ENCODE measurements around the gene SLC17A5. TPM values are rescaled to one million over a fixed set of nuclear protein-coding genes. Genes with fewer than 3 reads are reported as not detected.
A peak's percentile ranks its signal among the peaks of the same experiment; 100 is the strongest.
"Not testable (repeated sequence)": the region's sequence is repeated elsewhere in the genome, so short reads cannot be mapped to it uniquely, and the experiment has no call there.

The SLC17A5 gene, protein sequence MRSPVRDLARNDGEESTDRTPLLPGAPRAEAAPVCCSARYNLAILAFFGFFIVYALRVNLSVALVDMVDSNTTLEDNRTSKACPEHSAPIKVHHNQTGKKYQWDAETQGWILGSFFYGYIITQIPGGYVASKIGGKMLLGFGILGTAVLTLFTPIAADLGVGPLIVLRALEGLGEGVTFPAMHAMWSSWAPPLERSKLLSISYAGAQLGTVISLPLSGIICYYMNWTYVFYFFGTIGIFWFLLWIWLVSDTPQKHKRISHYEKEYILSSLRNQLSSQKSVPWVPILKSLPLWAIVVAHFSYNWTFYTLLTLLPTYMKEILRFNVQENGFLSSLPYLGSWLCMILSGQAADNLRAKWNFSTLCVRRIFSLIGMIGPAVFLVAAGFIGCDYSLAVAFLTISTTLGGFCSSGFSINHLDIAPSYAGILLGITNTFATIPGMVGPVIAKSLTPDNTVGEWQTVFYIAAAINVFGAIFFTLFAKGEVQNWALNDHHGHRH
- total RNA-seq, result 24.0 and 31.5 TPM in 2 replicates

DNA sequence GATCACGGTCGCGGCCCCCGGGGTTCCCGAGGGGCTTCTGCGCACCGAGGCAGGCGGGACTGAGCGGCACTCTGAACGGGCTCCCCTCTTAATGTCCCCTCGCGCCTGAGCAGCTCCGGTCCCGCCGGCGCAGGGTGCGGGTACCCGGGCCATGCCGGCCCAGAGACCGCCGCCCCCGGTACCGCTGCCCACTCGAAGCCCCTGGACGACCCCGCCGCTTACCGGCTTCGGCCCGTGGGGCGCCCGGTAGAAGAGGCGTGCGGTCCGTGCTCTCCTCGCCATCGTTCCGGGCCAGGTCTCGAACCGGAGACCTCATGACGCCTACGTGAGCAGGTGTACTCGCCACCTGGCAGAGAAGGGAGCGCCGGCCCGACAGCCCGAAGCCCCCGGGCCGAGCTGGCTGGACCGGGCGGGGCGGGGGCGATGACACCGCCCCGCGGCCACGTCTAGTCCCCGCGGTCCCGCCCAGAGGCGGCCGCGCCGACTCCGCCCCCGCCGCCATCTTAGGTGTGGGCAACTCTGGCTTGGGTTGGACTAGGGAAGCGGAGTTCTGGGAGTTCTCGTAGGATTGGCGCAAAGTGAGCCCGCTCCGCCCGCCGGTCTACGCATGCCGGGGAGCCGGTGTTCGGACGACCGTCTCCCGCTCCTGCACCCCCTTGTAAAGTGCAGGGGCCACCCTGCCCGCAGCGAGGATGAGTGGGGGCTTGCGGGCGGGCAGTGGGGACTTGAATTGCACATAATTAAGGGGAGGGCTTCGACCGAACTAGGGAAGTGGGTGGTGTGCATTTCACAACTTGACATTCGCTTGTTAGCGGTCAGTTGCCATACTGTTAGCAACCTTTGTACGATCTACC lies at the start of gene SLC17A5:
Gene SLC17A5 (minus strand): TSS at position 422 of the 854 bp plus-strand sequence. CDS start 106 bp downstream, at position 316.
- DNase-seq, result peak; percentile 96

DNA sequence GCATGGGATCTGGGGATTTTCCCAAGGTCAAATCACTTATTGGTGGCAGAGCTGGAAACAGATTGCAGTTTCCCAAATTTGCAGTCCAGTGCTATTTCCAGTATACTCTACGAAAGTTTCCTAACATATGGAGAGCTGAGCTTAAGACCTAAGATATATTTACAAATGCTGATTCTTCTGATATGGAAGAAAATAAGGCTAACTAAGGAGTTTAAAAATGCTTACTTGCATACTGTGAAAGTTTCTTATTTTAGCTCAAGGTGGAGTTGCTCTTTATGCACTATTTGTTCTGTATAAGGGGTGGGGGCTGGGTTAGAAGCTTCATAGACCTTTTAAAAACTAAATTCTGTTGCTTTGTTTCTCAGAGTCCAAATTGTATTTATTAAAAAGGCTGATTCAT lies 49.7 kb upstream of the SLC17A5 start:
- no peak for DNase-seq

DNA sequence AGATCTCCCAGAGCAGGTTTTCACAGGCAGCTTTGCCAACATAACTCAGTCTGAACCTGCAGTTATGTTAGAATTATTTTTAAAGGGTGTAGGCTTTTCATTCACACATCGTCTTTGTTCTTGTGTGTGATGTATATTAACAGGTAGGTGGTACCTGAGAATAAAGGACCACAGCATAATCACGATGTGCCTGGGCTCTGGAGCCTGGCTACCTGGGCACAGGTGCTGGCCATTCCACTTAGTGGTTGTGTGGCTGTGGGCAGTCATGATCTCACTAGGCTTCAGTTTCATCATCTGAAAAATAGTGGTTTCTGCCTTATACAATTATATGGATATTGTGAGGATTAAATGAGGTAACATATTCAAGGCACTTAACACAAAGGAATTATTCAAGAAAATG lies 48.7 kb upstream of the SLC17A5 start:
- no peak for DNase-seq

DNA sequence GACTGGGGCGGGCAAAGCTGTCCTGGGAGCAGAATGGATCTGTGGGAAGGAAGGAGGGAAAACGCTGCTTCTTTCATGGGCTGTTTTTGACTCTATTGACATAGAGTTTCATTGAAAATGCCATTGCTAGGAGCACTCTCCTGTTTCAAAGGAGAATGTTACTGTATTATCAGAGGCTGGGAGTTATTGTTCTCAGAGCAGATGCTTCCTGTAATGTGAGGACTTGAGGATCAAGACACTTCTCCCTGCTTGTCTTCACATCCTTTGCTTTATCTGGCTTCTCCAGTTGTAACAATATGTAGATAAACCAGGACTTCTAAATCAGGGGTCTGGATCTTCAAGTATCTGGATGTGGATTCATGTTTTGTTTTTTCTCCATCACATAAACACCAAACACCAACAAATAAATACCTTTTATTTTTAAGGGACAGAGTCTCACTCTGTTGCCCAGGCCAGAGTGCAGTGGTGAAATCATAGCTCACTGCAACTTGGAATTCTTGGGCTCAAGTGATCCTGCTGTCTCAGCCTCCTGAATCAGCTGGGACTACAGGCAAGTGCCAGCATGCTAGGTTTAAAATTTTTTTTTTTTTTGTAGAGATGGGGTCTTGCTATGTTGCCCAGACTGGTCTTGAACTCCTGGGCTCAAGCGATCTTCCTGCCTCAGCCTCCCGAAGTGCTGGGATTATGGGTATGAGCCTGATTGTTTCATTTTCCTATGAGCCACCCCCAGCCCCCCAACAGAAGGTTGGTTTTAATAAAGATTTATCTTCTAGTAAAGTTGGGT lies 46.1 kb upstream of the SLC17A5 start:
- peak; percentile 92 for DNase-seq

DNA sequence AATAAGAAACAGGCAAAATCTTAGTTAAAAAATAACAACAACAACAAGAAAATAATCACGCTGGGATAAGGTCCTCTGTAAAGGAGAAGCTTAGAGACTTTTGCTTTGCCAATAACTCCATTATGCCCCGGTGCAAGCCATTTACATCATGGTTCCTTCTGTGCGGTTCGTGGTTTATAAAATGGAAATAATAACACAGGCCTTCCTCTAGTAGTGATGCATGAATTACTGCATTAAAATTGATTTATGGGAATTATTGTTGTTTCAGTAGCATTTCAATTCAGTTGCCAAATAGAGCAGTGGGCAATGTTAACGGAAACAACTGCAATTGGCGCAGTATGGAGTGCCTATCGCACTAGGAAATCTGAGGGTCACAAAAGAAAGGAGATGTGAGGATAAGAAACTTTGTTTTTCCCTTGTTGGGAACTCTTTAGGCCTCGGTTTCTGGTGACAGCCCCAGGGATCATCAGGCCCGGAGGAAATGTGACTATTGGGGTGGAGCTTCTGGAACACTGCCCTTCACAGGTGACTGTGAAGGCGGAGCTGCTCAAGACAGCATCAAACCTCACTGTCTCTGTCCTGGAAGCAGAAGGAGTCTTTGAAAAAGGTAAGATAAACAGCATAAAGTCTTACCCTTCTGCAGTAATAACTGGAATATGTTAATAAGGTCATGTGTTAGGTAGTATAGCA lies 43.3 kb upstream of the SLC17A5 start:
- DNase-seq, result peak; percentile 33

DNA sequence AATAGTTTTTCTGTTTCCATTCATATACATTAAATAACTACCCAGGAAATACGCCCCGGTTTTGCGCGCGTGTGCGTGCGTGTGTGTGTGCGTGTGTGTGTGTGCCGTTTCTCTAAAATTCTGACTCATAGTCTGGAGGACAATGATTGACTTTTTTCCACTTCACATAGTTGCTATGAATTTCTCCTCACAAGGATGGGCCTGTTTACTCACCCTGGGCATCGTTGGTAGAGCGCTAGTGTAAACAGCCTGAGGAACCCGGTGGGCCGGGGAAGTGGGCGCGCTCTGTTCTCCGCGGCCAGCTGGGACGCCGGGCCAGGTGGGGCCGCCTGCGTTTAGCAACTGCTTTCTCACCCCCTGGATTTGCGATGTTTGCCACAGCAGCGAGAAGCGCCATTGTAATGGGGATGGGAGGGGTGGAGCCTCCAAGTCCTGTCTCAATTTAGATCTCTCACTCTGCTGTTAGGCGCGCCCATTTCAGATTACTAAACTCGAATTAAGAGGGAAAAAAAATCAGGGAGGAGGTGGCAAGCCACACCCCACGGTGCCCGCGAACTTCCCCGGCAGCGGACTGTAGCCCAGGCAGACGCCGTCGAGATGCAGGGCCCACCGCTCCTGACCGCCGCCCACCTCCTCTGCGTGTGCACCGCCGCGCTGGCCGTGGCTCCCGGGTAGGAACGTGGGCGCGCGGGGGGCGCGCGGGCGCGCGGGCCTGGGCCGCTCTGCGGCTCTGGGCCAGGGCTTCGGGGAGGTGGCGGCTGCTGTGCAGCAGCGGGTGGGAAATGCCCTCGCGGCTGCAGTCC lies 42.0 kb upstream of the SLC17A5 start, which contains the start of gene CD109:
Gene CD109 (plus strand): TSS at position 585 of the 803 bp plus-strand sequence. CDS start 13 bp downstream, at position 598.
- DNase-seq, result peak; percentile 93

DNA sequence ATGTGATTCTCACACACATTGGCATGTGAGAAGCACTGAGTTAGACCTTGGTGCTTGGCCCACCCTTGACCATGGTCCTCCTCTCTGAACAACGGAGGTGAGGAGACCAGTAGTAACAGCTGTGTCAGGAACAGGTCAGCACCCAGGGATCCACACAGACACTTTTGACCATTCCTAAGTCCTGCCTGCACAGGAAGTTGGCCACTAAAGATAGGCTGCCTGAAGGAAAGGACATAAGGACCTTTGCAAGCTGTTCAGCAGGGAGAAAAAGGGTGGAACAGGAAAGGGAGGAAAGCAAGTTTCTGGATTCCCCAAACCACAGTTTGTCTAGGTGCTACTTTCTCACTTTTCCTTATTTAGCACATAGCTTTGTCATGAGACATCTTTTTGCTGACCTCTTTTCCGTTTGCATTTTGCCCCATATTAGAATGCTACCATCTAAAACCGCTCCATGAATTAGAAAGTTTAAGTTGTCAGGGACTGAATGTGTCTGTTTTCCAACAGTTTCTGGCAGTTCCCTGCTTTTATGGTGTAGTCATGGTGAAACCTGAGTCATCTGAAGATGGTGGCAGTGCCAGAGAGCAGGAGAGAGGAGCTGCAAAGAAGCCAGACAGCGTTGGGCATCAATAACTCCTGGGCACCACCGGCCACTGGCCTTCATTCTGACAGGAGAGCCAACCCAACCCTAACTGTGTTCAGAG lies 41.1 kb upstream of the SLC17A5 start:
- peak; percentile 65 for DNase-seq

DNA sequence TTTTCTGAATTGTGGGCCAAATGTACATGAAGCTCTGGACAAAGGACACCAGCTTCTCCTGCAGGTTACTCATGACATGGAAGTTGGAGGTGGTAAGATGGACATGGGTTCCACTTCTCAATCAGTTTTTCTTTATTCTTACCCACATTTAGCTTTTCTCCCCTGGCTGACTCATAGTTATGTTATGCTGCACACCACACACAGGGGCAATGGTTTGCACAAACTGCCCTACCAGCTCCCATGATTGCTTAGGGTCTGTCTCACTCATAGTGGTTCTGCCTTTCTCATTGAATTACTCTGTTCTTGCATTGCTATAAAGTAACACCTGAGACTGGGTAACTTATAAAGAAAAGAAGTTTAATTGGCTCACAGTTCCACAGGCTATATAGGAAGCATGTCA lies 37.7 kb upstream of the SLC17A5 start:
- no peak for DNase-seq

DNA sequence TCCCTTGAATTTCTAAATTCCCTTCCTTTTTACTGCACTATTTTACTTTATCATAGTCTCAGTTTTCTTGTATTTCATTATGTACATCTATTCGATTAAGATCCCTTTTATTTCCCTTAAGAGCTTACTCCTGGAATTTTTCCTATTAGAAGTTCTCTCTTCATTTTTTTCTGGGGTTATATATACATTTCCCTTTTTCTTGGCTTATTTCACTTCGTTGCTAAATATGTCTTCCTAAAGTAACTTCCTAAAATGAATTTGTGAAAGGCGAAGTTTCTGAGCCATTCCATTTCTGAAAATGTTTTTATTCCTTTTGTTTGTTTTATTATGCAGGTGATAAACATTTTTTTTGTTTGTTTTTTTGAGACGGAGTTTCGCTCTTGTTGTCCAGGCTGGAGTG lies 36.3 kb upstream of the SLC17A5 start:
- no peak for DNase-seq

DNA sequence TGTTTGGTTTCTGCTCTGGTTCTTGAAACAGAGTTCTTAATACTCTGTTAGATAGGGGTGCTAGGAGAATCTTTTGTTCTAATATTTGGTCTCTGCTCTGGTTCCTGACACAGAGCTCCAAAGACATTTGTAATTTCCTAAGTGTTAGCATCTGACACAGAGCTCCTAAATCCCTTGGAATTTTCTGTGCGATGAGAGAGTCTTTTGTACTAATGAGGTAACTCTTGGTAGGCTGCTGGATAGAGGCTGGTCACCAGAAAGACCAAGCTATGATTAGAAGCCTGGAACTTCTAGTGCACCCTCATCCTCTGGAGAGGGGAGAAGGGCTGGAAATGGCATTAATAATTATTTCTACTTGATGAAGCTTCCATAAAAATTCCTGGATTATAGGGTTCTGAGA lies 34.6 kb upstream of the SLC17A5 start:
- no peak for DNase-seq

DNA sequence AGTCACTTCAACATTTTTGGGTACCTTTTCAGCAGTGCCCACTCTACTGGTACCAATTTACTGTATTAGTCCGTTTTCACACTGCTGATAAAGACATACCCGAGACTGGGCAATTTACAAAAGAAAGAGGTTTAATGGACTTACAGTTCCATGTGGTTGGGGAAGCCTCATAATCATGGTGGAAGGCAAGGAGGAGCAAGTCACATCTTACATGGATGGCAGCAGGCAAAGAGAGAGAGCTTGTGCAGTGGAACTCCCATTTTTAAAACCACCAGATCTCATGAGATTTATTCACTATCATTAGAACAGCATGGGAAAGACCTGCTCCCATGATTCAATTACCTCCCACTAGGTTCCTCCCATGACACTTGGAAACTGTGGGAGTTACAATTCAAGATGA lies 29.8 kb upstream of the SLC17A5 start:
- DNase-seq, result not testable (repeated sequence)

DNA sequence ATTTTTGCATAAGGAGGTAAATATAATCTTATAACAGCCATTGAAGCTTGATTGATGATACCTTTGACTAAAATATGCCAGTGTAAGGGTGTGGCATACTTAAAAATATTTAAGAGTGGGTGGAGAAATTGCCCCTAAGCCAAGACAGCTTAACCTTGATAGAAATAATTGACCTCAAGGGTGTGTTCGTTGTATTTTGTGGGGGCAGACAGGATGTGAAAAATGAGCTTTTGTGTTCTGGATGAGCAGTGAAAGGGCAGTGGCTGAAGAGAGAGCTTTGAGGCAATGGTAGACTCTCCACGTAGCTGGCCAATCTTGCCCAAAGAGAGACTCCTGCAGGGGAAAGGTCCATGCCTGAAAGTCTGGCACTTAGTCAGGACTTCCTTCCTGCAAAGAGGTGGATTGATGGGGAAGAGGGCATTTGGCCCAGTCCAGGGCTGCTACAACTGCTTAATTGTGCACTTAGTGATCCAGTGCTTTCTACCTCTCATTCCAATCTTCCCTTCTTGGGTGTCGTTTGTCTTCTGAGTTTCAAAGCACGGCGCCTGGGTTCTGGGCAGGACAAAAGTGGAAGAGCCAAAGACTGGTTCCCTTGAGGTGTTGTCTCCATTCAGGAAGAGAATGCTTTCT lies 26.6 kb upstream of the SLC17A5 start:
- DNase-seq, result no peak

DNA sequence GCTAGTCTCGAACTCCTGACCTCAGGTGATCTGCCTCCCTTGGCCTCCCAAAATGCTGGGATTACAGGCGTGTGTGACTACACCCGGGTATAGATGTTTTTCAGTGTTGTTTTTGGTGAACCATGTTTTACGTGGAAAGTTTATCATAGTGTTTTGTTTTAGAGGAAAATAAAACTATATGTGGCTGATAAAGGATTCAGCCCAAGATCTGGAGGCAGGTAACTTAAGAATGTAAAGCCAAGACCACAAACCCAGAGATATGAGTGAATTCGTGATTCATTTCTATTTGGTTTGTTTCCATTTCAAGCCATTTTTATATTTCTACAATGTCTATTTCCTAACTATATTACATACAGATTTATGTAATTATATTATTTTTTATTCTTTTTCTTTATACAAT lies 26.1 kb upstream of the SLC17A5 start:
- not testable (repeated sequence) for DNase-seq

DNA sequence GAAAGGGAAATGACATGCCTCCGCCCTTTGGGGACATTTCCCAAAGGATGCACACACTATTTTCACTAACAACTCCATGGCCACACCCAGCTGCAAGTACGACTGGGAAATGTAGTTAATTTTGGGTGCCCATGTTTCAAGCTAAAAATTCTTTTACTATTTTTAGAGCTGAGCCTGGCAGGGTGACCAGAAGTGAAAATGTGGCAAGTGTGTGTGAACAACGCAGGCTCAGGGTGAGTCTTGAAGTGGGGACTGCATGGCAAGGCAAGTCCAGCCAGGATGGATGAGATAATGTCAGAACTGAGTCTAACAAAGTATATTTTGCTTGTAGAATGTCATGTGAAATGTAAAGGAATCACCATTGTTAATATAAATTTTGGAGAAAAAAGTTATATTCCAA lies 25.2 kb upstream of the SLC17A5 start:
- no peak for DNase-seq

DNA sequence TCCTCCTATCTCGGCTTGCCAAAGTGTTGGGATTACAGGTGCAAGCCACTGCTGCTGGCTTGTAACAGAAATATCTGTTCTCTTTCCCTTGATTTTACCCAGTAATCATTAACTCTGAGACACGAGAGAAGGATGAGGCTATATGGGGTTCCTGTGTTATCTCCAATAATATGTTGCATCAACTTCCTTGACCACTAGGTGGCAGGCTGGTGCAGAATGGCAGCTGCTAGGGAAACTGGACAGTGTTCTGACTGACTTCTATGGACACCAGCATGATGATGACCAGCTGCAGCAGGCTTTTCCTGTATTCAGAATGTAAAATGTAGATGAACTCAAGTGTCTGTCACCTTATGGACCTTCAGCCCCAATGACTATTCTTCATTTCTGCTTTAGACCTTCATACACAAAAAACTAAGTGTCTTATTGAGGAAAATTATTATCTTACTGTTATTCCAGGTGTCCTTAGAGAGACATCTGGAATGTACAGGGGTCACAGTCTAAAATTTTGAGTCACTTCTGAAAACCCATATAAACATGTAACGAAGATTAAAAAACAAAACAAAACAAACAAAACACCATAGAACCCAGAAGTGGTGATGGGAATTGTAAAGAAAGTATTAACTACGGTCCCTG lies 21.8 kb upstream of the SLC17A5 start:
- DNase-seq, result peak; percentile 90

DNA sequence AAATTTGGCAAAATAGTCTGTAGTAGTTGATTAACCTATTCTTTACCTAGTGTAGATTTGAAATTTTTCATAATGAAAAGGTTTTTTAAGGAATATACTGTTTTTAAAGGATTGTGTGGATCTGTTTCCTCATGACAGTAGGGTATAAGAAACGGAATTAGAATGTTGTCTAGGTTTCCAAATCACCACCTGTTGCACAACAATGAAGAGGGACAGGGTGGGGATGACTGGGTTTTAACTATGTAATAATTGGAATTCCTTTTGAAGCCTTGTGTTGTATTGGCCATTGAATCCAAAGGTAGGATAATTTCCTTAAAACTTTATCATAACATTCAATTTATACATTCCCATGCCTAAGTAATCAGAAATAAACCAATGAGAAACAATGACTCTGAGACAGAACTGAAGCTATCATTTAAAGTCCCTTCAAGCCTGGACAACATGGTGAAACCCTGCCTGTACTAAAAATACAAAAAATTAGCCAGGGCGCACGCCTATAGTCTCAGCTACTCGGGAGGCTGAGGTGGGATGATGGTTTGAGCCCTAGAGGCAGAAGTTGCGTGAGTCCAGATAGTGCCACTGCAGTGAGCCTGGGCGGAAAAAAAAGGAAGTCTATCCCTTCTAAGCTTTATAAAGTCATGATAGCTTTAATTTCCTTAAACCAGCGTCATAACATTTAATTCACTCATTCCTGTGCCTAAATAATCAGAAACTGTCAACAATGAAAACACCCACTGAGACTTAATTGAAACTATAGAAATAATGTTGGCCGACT lies 18.3 kb upstream of the SLC17A5 start:
- no peak for DNase-seq

DNA sequence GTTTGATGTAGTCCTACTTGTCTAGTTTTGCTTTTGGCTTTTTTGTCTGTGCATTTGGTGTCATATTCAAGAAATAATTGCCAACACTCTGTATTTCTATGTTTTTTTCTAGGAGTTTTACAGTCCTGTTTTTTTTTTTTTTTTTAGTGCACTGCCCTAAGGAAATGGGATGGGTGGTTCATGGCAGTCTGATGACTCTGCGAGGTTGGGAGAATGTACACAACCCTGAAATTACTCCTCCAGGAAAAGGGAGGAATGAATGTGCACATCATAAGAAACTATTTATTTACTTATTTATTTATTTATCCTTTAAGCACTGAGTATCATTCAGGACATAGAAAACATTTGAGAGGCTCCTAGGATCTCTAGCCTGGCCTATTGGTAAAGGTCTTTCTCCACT lies 15.2 kb upstream of the SLC17A5 start:
- DNase-seq, result no peak

DNA sequence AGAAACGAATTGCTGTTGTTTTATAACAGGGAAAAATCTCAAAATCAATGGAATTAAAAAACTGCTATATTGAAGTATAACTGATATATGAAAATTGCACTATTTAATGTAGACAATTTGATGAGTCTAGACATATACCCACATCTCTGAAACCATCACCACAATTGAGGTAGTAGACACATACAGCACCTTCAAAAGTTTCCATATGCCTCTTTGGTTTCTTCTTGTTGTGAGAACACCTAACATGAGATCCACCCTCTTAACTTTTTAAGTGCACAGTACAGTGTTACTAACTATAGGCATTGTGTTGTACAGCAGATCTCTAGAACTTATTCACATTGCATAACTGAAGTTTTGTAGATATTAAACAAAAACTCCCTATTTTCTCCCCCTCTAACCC lies 14.0 kb upstream of the SLC17A5 start:
- no peak for DNase-seq

DNA sequence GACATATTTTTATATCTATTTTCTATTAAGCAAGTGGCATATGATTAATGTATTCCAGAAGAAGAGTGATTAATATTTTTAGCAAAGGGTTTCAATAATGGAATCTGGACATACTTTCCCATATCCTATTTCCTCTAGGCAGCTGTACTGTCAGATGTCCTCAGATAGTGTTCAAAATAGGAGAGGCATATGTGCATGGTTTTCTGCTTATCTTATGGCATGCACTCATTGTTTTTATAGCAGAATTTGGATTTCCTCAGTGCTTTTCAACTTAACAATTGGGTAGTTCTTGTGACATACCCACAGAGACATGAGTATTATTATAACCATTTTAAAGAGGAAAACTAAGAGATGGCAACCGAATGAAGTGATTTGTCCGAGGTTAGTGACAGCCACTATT lies 12.6 kb upstream of the SLC17A5 start:
- DNase-seq, result peak; percentile 79
